HepG2 (cell line): ENCODE data around the gene QRFPR. TPM values are rescaled to one million over a fixed set of nuclear protein-coding genes. Genes with fewer than 3 reads are reported as not detected.

Source experiments
- ATAC-seq: fragments of 200-7000 bp; cut with Tn5 transposase; 3 replicates; pipeline ENCODE4 v1.9.1; 2020; ENCODE audit warnings: mild to moderate bottlenecking, moderate library complexity
- BruUV-seq: library from RNA; stranded (reverse); fragments of 400-500 nt; replicated peaks from 2 replicates; lab custom pipeline; 2021; lab: Mats Ljungman, UMichigan
- CTCF ChIA-PET: fragments of 300-600 bp; formaldehyde crosslinking; extraction: SDS; loops from one replicate; lab custom pipeline; 2021; ENCODE audit warnings: low total read pairs, inconsistent platforms, low intra/inter-chr PET ratio; lab: Yijun Ruan, JAX
- POLR2A ChIA-PET: fragments of 350-600 bp; sonication (Branson Sonifier 250); formaldehyde crosslinking; loops from one replicate; lab custom pipeline; 2020; ENCODE audit warnings: antibody characterized with exemption, inconsistent platforms; lab: Yijun Ruan, JAX
- DNase-seq: peaks from one replicate; pipeline ENCODE4 v3.0.0-alpha.2; 2015; ENCODE audit warnings: low spot score
- FAIRE-seq: peaks from 3 replicates; lab custom pipeline; 2011; peaks lifted over from hg19 to GRCh38; lab: Jason Lieb, UNC
- H2AFZ ChIP-seq: one replicate; pipeline ENCODE4 v1.6.1; 2011; ENCODE audit warnings: low read length, inconsistent platforms
- H3K27ac ChIP-seq: fragments of 300-600 bp; 3 replicates; pipeline ENCODE4 v1.8.0; 2011; ENCODE audit warnings: mixed run types, mild to moderate bottlenecking, mixed read lengths, low read length, inconsistent platforms; ENCODE audit not compliant: insufficient read depth; ENCODE audit errors: extremely low read length
- H3K27me3 ChIP-seq, 2 experiments: fragments of 200-600 bp in 1 of 2; 2 replicates in 1 of 2; 3 replicates in 1 of 2; pipeline versions ENCODE4 v1.6.0 to v1.8.0; 2011; ENCODE audit warnings: low read length in 2 of 2, mild to moderate bottlenecking in 2 of 2, moderate library complexity in 2 of 2, inconsistent platforms in 1 of 2; ENCODE audit not compliant: insufficient read depth in 2 of 2, control insufficient read depth in 1 of 2
- H3K36me3 ChIP-seq, 2 experiments: fragments of 200-600 bp in 1 of 2; replicated peaks in 1 of 2; 2 replicates in 1 of 2; 3 replicates in 1 of 2; pipeline versions ENCODE4 v1.5.1 to v1.8.0; 2011; ENCODE audit warnings: low read length in 2 of 2, inconsistent platforms in 1 of 2; ENCODE audit not compliant: insufficient read depth in 2 of 2, control insufficient read depth in 1 of 2
- H3K4me1 ChIP-seq: 2 replicates; pipeline ENCODE4 v1.5.1; 2012; ENCODE audit warnings: low read length, inconsistent platforms; ENCODE audit not compliant: insufficient read depth
- H3K4me2 ChIP-seq: 2 replicates; pipeline ENCODE4 v1.6.0; 2011; ENCODE audit warnings: low read depth, low read length, inconsistent platforms
- H3K4me3 ChIP-seq, 3 experiments: fragments of 200-600 bp in 1 of 3; sonication (generic), shearing (Covaris generic) in 1 of 3; replicated peaks in 1 of 3; 2 replicates each; pipeline ENCODE4 v1.5.1; 2011 to 2016; ENCODE audit warnings: low read length in 3 of 3, inconsistent platforms in 2 of 3, low read depth in 2 of 3, mild to moderate bottlenecking in 2 of 3, control low read depth in 1 of 3, mixed read lengths in 1 of 3; ENCODE audit not compliant: insufficient read depth in 1 of 3
- H3K79me2 ChIP-seq: one replicate; pipeline ENCODE4 v1.6.1; 2011; ENCODE audit warnings: low read length, inconsistent platforms; ENCODE audit not compliant: insufficient read depth
- H3K9ac ChIP-seq: 2 replicates; pipeline ENCODE4 v1.6.0; 2011; ENCODE audit warnings: mild to moderate bottlenecking, low read depth, low read length, inconsistent platforms; ENCODE audit not compliant: insufficient read depth
- H3K9me3 ChIP-seq: 2 replicates; pipeline ENCODE4 v1.5.1; 2012; ENCODE audit warnings: mild to moderate bottlenecking, low read length
- H4K20me1 ChIP-seq: 2 replicates; pipeline ENCODE4 v1.6.0; 2011; ENCODE audit warnings: inconsistent platforms, mild to moderate bottlenecking, low read length, moderate library complexity; ENCODE audit not compliant: insufficient read depth
- AGO1 ChIP-seq: fragments of 200-400 bp; formaldehyde crosslinking; IDR thresholded peaks from 2 replicates; pipeline ENCODE4 v1.6.1; 2017; ENCODE audit warnings: mild to moderate bottlenecking, low read depth, low read length, moderate library complexity; ENCODE audit not compliant: poor library complexity, severe bottlenecking
- CAMTA2 ChIP-seq: sonication (generic); formaldehyde crosslinking; IDR thresholded peaks from 2 replicates; pipeline ENCODE4 v1.4.0; 2020; ENCODE audit warnings: mild to moderate bottlenecking, missing genetic modification reagents, borderline replicate concordance
- HNRNPH1 ChIP-seq: fragments of 200-400 bp; formaldehyde crosslinking; optimal IDR thresholded peaks from 2 replicates; pipeline ENCODE3; 2017; ENCODE audit warnings: mild to moderate bottlenecking, low read depth, low read length
- HOXA9 ChIP-seq: sonication (generic); formaldehyde crosslinking; IDR thresholded peaks from 2 replicates; pipeline ENCODE4 v1.8.1; 2022; ENCODE audit warnings: missing genetic modification reagents, mild to moderate bottlenecking, moderate library complexity, borderline replicate concordance
- KDM3A ChIP-seq: IDR thresholded peaks from 2 replicates; pipeline ENCODE4 v1.6.1; 2018; ENCODE audit warnings: low read depth, missing compliant biosample characterization
- KLF11 ChIP-seq: IDR thresholded peaks from 2 replicates; pipeline ENCODE4 v1.6.1; 2016; ENCODE audit warnings: missing compliant biosample characterization
- MXI1 ChIP-seq: IDR thresholded peaks from 3 replicates; pipeline ENCODE4 v1.6.1; 2012; ENCODE audit warnings: low read depth, low read length, inconsistent platforms, borderline replicate concordance
- NCOA1 ChIP-seq: sonication (generic); formaldehyde crosslinking; IDR thresholded peaks from 2 replicates; pipeline ENCODE4 v1.9.0; 2021; ENCODE audit warnings: missing genetic modification reagents
- NR0B2 ChIP-seq: sonication (generic); formaldehyde crosslinking; IDR thresholded peaks from 2 replicates; pipeline ENCODE4 v1.4.0; 2020; ENCODE audit warnings: mild to moderate bottlenecking, missing genetic modification reagents
- NR3C1 ChIP-seq: sonication (generic); formaldehyde crosslinking; IDR thresholded peaks from 2 replicates; pipeline ENCODE4 v1.4.0; 2020; ENCODE audit warnings: missing genetic modification reagents
- RELA ChIP-seq: sonication (generic); formaldehyde crosslinking; IDR thresholded peaks from 2 replicates; pipeline ENCODE4 v1.4.0; 2020; ENCODE audit warnings: missing genetic modification reagents
- SMAD3 ChIP-seq: sonication (generic); formaldehyde crosslinking; IDR thresholded peaks from 2 replicates; pipeline ENCODE4 v1.4.0; 2020; ENCODE audit warnings: missing genetic modification reagents
- SNAPC5 ChIP-seq: sonication (generic); formaldehyde crosslinking; IDR thresholded peaks from 2 replicates; pipeline ENCODE4 v1.8.1; 2023; ENCODE audit warnings: mild to moderate bottlenecking, missing genetic modification reagents, borderline replicate concordance
- SOX5 ChIP-seq: IDR thresholded peaks from 2 replicates; pipeline ENCODE4 v1.6.1; 2016; ENCODE audit warnings: borderline replicate concordance
- TGIF2 ChIP-seq: IDR thresholded peaks from 2 replicates; pipeline ENCODE4 v1.6.1; 2016; ENCODE audit warnings: control low read depth, missing compliant biosample characterization
- ZNF546 ChIP-seq: sonication (generic); formaldehyde crosslinking; conservative IDR thresholded peaks from 2 replicates; pipeline ENCODE4 v1.8.1; 2023; ENCODE audit warnings: mild to moderate bottlenecking, missing genetic modification reagents
- ZNF572 ChIP-seq: sonication (generic); formaldehyde crosslinking; IDR thresholded peaks from 2 replicates; pipeline ENCODE4 v1.5.1; 2020; ENCODE audit warnings: mild to moderate bottlenecking, missing genetic modification reagents
- WGBS: methylation state at CpG from one replicate; pipeline ENCODE4 v1.1.6; 2017; ENCODE audit warnings: low lambda C conversion rate; 5-methylcytosine and 5-hydroxymethylcytosine counted together
- in situ Hi-C: cut with HindIII; loops from 2 replicates; pipeline ENCODE4 v1.10.0; 2017; ENCODE audit warnings: low pct_unique_long_range_greater_than_20kb; ENCODE audit not compliant: extremely low pct_ligation_motif_present
- intact Hi-C: fragments of 100-400 bp; cut with micrococcal nuclease; formaldehyde crosslinking; loops from one replicate; pipeline ENCODE4 v1.10.0; 2022; ENCODE audit not compliant: unreplicated experiment
- polyA plus RNA-seq, 8 experiments: library from polyadenylated mRNA; depleted of rRNA in 3 of 8; stranded (reverse) in 7 of 8; unstranded in 1 of 8; fragments of >200 nt; fragmentation: Illumina TruSeq in 4 of 8; extraction: Trizol in 4 of 8; gene quantifications; 2 replicates each; pipeline versions ENCODE4 v1.2.1 to v1.2.3, GENCODE V29; 2011 to 2016; ENCODE audit warnings: low read depth in 4 of 8, missing spikeins in 1 of 8, mixed read lengths in 1 of 8; ENCODE audit not compliant: insufficient read depth in 1 of 8
- small RNA-seq, 3 experiments: library from RNA; depleted of rRNA; stranded (forward); fragments of <200 nt; gene quantifications; one replicate each; pipeline ENCODE3, GENCODE V24; 2012; ENCODE audit warnings: low read depth in 2 of 3, low replicate concordance in 1 of 3; ENCODE audit not compliant: insufficient read length in 3 of 3, insufficient read depth in 2 of 3
- total RNA-seq, 5 experiments: library from RNA; depleted of rRNA; stranded (reverse); fragments of >200 nt; fragmentation: Illumina TruSeq; extraction: Trizol; gene quantifications; 2 replicates each; pipeline ENCODE4 v1.2.3, GENCODE V29; 2016; ENCODE audit warnings: low read depth in 1 of 5

QRFPR gene
- total and polyA plus RNA-seq, 2 of the 13 experiments (the other 11 are each of a cell fraction or from before 2014, with no cell fraction given), result not detected

DNA sequence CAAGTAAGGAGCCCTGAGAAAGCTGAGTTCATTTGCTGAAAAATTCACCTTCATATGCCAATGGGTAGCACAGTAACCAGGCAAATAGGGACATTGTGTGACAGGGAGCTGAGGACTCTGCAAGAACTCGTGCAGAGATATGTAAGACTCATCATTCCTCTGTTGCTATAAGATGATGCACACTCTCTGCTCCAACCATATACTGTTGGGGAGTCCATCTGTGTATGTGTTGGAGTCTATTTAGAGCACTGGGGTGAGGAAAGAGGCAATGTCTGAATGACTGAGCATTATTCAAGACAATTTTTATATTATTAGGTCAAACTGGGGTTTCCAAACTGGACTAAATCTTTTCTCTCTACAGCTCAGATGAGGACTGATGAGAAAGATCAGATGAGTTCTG, 100.4 kb downstream of the QRFPR start (continued):
- TF ChIP-seq SOX5 (no peak), HOXA9 (CRISPR knock-in tag) (no peak), RELA (CRISPR knock-in tag) (no peak), ZNF572 (no peak)
- TF ChIP-seq, all 625 proteins: peak for 0

GRCh38 chr4:121278811-121279368, 101.9 kb downstream of the QRFPR start:
- Histone ChIP-seq H3K27me3 (no peaks in the 10 kb centered on the region), H3K4me2 (no peak overlapping the region), H3K9me3 (no peaks in the 10 kb centered on the region), H3K27ac (no peak overlapping the region), H3K36me3 (no peaks in the 10 kb centered on the region), H3K4me1 (no peaks in the 10 kb centered on the region), H2AFZ (no peak overlapping the region), H3K9ac (no peak overlapping the region), H4K20me1 (no peaks in the 10 kb centered on the region), H3K79me2 (no peaks in the 10 kb centered on the region), H3K4me3 (no peak overlapping the region)
- intact Hi-C loops, result loop anchor here (10.0 kb wide), 1 partner anchor 376 kb away; no protein-coding TSS in a partner anchor
- 2% methylated on average over 4 of the region's 4 CpGs for WGBS
- POLR2A ChIA-PET, result no interaction called here
- in situ Hi-C loops, result no loop called here
- TF ChIP-seq AGO1 (no peak), KLF11 (CRISPR knock-in tag) (no peak), SMAD3 (CRISPR knock-in tag) (no peak), CAMTA2 (CRISPR knock-in tag) (no peak), TGIF2 (CRISPR knock-in tag) (no peak), NCOA1 (CRISPR knock-in tag) (no peak), MXI1 (no peak), HOXA9 (CRISPR knock-in tag) (no peak), HNRNPH1 (no peak), NR3C1 (no peak), KDM3A (CRISPR knock-in tag) (no peak), SNAPC5 (CRISPR knock-in tag) (no peak), NR0B2 (no peak), ZNF546 (CRISPR knock-in tag) (no peak)
- no TSS peak for BruUV-seq
- no peak for DNase-seq
- no peak for FAIRE-seq
- no peak for ATAC-seq
- CTCF ChIA-PET, result no interaction called here

Small RNA genes within 50 kb of the gene (small RNA-seq; reads per million reads assigned to genes)
- 0 reads per million in 3 experiments for gene RF00019

Other genes starting within 250 kb of the QRFPR start
- not detected in 2 replicates for gene TNIP3, start 216.7 kb downstream of the QRFPR start, total RNA-seq (2016; rRNA removed; fragmentation: Illumina TruSeq; extraction: Trizol)
- gene TNIP3, start 216.7 kb downstream of the QRFPR start, polyA plus RNA-seq (2011; rRNA removed), result not detected in 2 replicates